Neural cell (in vitro differentiated cells): Measurements from ENCODE around the gene SPRR1A. TPM values are rescaled to one million over a fixed set of nuclear protein-coding genes. Genes with fewer than 3 reads are reported as not detected.

Experiments
- H2AFZ ChIP-seq: fragments of 200-600, 300-800 bp; sonication (generic), shearing (Covaris generic); 2 replicates; pipeline ENCODE4 v1.6.0; 2014; ENCODE audit warnings: low read depth, mild to moderate bottlenecking, antibody characterized with exemption, low read length, moderate library complexity
- H3F3A ChIP-seq: fragments of 200-600 bp; shearing (Covaris generic); 2 replicates; pipeline ENCODE4 v1.6.1; 2016; ENCODE audit warnings: mild to moderate bottlenecking, moderate library complexity, mixed read lengths, antibody characterized with exemption, low read length; ENCODE audit not compliant: insufficient read depth, poor library complexity, severe bottlenecking
- H3K27ac ChIP-seq: fragments of 200-600, 300-800 bp; sonication (generic), shearing (Covaris generic); 2 replicates; pipeline ENCODE4 v1.5.1; 2014; ENCODE audit warnings: mild to moderate bottlenecking, low read length, moderate library complexity
- H3K27me3 ChIP-seq: fragments of 300-800, 200-600 bp; sonication (generic), shearing (Covaris generic); 2 replicates; pipeline ENCODE4 v1.6.0; 2014; ENCODE audit warnings: mild to moderate bottlenecking, low read depth, low read length, moderate library complexity; ENCODE audit not compliant: insufficient read depth
- H3K36me3 ChIP-seq: fragments of 300-800, 200-600 bp; sonication (generic), shearing (Covaris generic); 2 replicates; pipeline ENCODE4 v1.5.1; 2014; ENCODE audit warnings: mild to moderate bottlenecking, antibody characterized with exemption, low read length, moderate library complexity; ENCODE audit not compliant: insufficient read depth
- H3K4me2 ChIP-seq: fragments of 300-800, 200-600 bp; sonication (generic), shearing (Covaris generic); 2 replicates; pipeline ENCODE4 v1.6.0; 2014; ENCODE audit warnings: mild to moderate bottlenecking, low read length
- H3K4me3 ChIP-seq: fragments of 300-800, 200-600 bp; sonication (generic), shearing (Covaris generic); 2 replicates; pipeline ENCODE4 v1.5.1; 2014; ENCODE audit warnings: mild to moderate bottlenecking, low read length, moderate library complexity
- H3K79me2 ChIP-seq: fragments of 200-600 bp; shearing (Covaris generic); replicated peaks from 2 replicates; pipeline ENCODE4 v1.6.0; 2014; ENCODE audit warnings: mild to moderate bottlenecking, low read length, moderate library complexity; ENCODE audit not compliant: insufficient read depth
- H3K9ac ChIP-seq: fragments of 300-800, 200-600 bp; sonication (generic), shearing (Covaris generic); 2 replicates; pipeline ENCODE4 v1.6.1; 2016; ENCODE audit warnings: mild to moderate bottlenecking, low read length, mixed read lengths
- H3K9me2 ChIP-seq: fragments of 200-600 bp; shearing (Covaris generic); 2 replicates; pipeline ENCODE4 v1.6.1; 2016; ENCODE audit warnings: mild to moderate bottlenecking, low read length, mixed read lengths; ENCODE audit not compliant: insufficient read depth
- H3K9me3 ChIP-seq: fragments of 200-600, 300-800 bp; sonication (generic), shearing (Covaris generic); 2 replicates; pipeline ENCODE4 v1.6.1; 2016; ENCODE audit warnings: mild to moderate bottlenecking, mixed run types, low read length, moderate library complexity, mixed read lengths
- H4K20me1 ChIP-seq: fragments of 200-600 bp; shearing (Covaris generic); 2 replicates; pipeline ENCODE4 v1.6.1; 2016; ENCODE audit warnings: mild to moderate bottlenecking, mixed run types; ENCODE audit not compliant: insufficient read depth
- EP300 ChIP-seq: fragments of 450-650 bp; conservative IDR thresholded peaks from 2 replicates; pipeline ENCODE4 v1.6.1; 2014; ENCODE audit warnings: antibody characterized with exemption, mild to moderate bottlenecking, moderate library complexity; ENCODE audit not compliant: poor library complexity, severe bottlenecking
- EZH2 ChIP-seq: fragments of 200-600, 300-800 bp; shearing (Covaris generic), sonication (generic); IDR thresholded peaks from 2 replicates; pipeline ENCODE4 v1.6.1; 2014; ENCODE audit warnings: antibody characterized with exemption, low read length, borderline replicate concordance, mild to moderate bottlenecking; ENCODE audit not compliant: insufficient read depth, poor library complexity, severe bottlenecking
- MXI1 ChIP-seq: fragments of 450-650 bp; conservative IDR thresholded peaks from 2 replicates; pipeline ENCODE4 v1.6.1; 2014; ENCODE audit warnings: antibody characterized with exemption, mild to moderate bottlenecking; ENCODE audit not compliant: poor library complexity, severe bottlenecking
- POLR2AphosphoS5 ChIP-seq: IDR thresholded peaks from 2 replicates; pipeline ENCODE4 v1.6.1; 2012
- RAD21 ChIP-seq: fragments of 450-650 bp; conservative IDR thresholded peaks from 2 replicates; pipeline ENCODE4 v1.6.1; 2014; ENCODE audit warnings: antibody characterized with exemption, mild to moderate bottlenecking, moderate library complexity
- SMC3 ChIP-seq: fragments of 450-650 bp; conservative IDR thresholded peaks from 2 replicates; pipeline ENCODE4 v1.6.1; 2014; ENCODE audit warnings: antibody characterized with exemption, mild to moderate bottlenecking, moderate library complexity; ENCODE audit not compliant: poor library complexity
- TAF1 ChIP-seq: IDR thresholded peaks from 2 replicates; pipeline ENCODE4 v1.6.1; 2012; ENCODE audit warnings: low read depth
- polyA plus RNA-seq: library from polyadenylated mRNA; depleted of rRNA; stranded (reverse); fragments of >200 nt; gene quantifications from 2 replicates; pipeline ENCODE4 v1.2.3, GENCODE V29; 2014
- TF ChIP-seq, protein P1 (sequence below): IDR thresholded peaks from 2 replicates; pipeline ENCODE4 v1.6.1; 2012; ENCODE audit warnings: borderline replicate concordance
- TF ChIP-seq, protein P2 (sequence below): fragments of 450-650 bp; IDR thresholded peaks from 2 replicates; pipeline ENCODE4 v1.5.1; 2014; ENCODE audit warnings: antibody characterized with exemption, mild to moderate bottlenecking, moderate library complexity; ENCODE audit not compliant: poor library complexity, severe bottlenecking

Gene SPRR1A
- polyA plus RNA-seq, 1 donor from 2014 or later: not detected

DNA sequence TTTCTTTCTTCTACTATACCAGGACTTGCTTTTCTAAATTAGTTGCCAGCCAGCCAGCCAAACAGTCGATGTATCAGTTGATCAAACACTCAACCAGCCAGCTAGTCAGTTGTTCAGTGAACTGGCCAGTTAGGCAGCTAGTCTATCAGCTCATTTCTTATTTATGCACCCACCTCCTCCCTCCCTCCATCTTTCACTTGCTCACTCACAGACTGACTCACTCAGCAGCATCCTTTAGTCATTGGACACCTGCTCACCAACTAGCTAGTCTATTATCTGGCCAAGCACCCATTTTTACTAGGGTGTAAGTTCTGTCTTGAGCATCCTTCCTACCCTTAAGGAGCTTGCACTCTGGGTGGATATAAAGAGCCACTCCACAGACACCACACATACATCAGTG is 19.3 kb upstream of the SPRR1A start:
- no peaks in the 10 kb centered on the region for H3K9me3 ChIP-seq
- H3K9ac ChIP-seq: no peak overlapping the region
- H3K4me2 ChIP-seq: no peak overlapping the region
- H3K36me3 ChIP-seq: no peaks in the 10 kb centered on the region
- no peak for TF ChIP-seq EZH2
- no peaks in the 10 kb centered on the region for H3K27me3 ChIP-seq
- H3F3A ChIP-seq: no peaks in the 10 kb centered on the region
- H3K4me3 ChIP-seq: no peak overlapping the region
- no peaks in the 10 kb centered on the region for H4K20me1 ChIP-seq
- H3K79me2 ChIP-seq: no peaks in the 10 kb centered on the region
- H3K9me2 ChIP-seq: no peaks in the 10 kb centered on the region
- no peak overlapping the region for H2AFZ ChIP-seq
- no peak overlapping the region for H3K27ac ChIP-seq

DNA sequence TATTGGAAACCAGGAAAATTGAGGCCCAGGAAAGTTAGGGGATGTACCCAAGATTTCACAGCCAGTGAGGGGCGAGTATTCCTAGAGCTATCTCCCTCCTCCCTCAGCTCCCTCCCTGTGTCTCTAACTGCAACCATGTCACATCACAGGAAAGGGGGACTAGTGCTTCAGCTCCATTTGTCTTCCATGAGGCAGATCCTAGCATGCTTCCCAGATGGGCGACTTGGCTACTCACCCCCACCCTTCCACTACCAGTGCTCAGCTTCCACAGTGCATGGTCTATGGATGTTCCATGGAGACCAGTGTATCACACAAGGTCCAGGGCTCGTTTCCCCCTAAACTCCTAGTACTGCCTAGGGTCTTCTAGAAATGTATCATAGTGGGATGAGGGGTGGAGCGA is 18.0 kb upstream of the SPRR1A start:
- Histone ChIP-seq H3K9me2 (no peaks in the 10 kb centered on the region), H3K4me2 (no peak overlapping the region), H4K20me1 (no peaks in the 10 kb centered on the region), H2AFZ (no peak overlapping the region), H3K4me3 (no peak overlapping the region), H3F3A (no peaks in the 10 kb centered on the region), H3K9ac (no peak overlapping the region), H3K79me2 (no peaks in the 10 kb centered on the region), H3K27me3 (no peaks in the 10 kb centered on the region), H3K36me3 (no peaks in the 10 kb centered on the region), H3K9me3 (no peaks in the 10 kb centered on the region), H3K27ac (no peak overlapping the region)
- TF ChIP-seq EZH2: no peak
- TF ChIP-seq POLR2AphosphoS5: no peak
- no peak for TF ChIP-seq SMC3
- no peak for TF ChIP-seq EP300
- TF ChIP-seq TAF1: no peak
- TF ChIP-seq RAD21: no peak

GRCh38 chr1:152967201-152967600 is 16.7 kb upstream of the SPRR1A start:
- Histone ChIP-seq H3K4me2 (no peak overlapping the region), H3F3A (no peaks in the 10 kb centered on the region), H4K20me1 (no peaks in the 10 kb centered on the region), H3K9me3 (no peaks in the 10 kb centered on the region), H2AFZ (no peak overlapping the region), H3K27ac (no peak overlapping the region), H3K36me3 (no peaks in the 10 kb centered on the region), H3K9me2 (no peaks in the 10 kb centered on the region), H3K9ac (no peak overlapping the region), H3K79me2 (no peaks in the 10 kb centered on the region), H3K4me3 (no peak overlapping the region), H3K27me3 (no peaks in the 10 kb centered on the region)
- TF ChIP-seq TAF1 (no peak), RAD21 (no peak), EP300 (no peak), EZH2 (no peak), POLR2AphosphoS5 (no peak), MXI1 (no peak), SMC3 (no peak)
- TF ChIP-seq, protein P1, sequence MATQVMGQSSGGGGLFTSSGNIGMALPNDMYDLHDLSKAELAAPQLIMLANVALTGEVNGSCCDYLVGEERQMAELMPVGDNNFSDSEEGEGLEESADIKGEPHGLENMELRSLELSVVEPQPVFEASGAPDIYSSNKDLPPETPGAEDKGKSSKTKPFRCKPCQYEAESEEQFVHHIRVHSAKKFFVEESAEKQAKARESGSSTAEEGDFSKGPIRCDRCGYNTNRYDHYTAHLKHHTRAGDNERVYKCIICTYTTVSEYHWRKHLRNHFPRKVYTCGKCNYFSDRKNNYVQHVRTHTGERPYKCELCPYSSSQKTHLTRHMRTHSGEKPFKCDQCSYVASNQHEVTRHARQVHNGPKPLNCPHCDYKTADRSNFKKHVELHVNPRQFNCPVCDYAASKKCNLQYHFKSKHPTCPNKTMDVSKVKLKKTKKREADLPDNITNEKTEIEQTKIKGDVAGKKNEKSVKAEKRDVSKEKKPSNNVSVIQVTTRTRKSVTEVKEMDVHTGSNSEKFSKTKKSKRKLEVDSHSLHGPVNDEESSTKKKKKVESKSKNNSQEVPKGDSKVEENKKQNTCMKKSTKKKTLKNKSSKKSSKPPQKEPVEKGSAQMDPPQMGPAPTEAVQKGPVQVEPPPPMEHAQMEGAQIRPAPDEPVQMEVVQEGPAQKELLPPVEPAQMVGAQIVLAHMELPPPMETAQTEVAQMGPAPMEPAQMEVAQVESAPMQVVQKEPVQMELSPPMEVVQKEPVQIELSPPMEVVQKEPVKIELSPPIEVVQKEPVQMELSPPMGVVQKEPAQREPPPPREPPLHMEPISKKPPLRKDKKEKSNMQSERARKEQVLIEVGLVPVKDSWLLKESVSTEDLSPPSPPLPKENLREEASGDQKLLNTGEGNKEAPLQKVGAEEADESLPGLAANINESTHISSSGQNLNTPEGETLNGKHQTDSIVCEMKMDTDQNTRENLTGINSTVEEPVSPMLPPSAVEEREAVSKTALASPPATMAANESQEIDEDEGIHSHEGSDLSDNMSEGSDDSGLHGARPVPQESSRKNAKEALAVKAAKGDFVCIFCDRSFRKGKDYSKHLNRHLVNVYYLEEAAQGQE: no peak
- TF ChIP-seq, protein P2, sequence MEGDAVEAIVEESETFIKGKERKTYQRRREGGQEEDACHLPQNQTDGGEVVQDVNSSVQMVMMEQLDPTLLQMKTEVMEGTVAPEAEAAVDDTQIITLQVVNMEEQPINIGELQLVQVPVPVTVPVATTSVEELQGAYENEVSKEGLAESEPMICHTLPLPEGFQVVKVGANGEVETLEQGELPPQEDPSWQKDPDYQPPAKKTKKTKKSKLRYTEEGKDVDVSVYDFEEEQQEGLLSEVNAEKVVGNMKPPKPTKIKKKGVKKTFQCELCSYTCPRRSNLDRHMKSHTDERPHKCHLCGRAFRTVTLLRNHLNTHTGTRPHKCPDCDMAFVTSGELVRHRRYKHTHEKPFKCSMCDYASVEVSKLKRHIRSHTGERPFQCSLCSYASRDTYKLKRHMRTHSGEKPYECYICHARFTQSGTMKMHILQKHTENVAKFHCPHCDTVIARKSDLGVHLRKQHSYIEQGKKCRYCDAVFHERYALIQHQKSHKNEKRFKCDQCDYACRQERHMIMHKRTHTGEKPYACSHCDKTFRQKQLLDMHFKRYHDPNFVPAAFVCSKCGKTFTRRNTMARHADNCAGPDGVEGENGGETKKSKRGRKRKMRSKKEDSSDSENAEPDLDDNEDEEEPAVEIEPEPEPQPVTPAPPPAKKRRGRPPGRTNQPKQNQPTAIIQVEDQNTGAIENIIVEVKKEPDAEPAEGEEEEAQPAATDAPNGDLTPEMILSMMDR: no peak
